Neural progenitor cell (in vitro differentiated cells): ENCODE data around the gene C6orf141. TPM values are rescaled to one million over a fixed set of nuclear protein-coding genes. Genes with fewer than 3 reads are reported as not detected.

Experiments used
- DNase-seq: peaks from one replicate; pipeline ENCODE4 v3.0.0-alpha.2; 2016; ENCODE audit warnings: low spot score
- H2AFZ ChIP-seq: fragments of 200-600 bp; sonication (generic); replicated peaks from 2 replicates; pipeline ENCODE4 v1.6.1; 2016; ENCODE audit warnings: antibody characterized with exemption
- H3F3A ChIP-seq: fragments of 200-600 bp; sonication (generic); 2 replicates; pipeline ENCODE4 v1.6.1; 2016; ENCODE audit warnings: antibody characterized with exemption, low read depth
- H3K27ac ChIP-seq: fragments of 200-600 bp; sonication (generic); 2 replicates; pipeline ENCODE4 v1.5.1; 2016; ENCODE audit warnings: mild to moderate bottlenecking
- H3K27me3 ChIP-seq: fragments of 200-600 bp; sonication (generic); 2 replicates; pipeline ENCODE4 v1.6.1; 2016; ENCODE audit warnings: mild to moderate bottlenecking, moderate library complexity
- H3K36me3 ChIP-seq: fragments of 200-600 bp; sonication (generic); 2 replicates; pipeline ENCODE4 v1.5.1; 2016
- H3K4me1 ChIP-seq: fragments of 200-600 bp; sonication (generic); 2 replicates; pipeline ENCODE4 v1.6.1; 2016; ENCODE audit warnings: mixed run types
- H3K4me2 ChIP-seq: fragments of 200-600 bp; sonication (generic); 2 replicates; pipeline ENCODE4 v1.6.1; 2016
- H3K4me3 ChIP-seq: fragments of 200-600 bp; sonication (generic); 2 replicates; pipeline ENCODE4 v1.5.1; 2016
- H3K79me2 ChIP-seq: fragments of 200-600 bp; sonication (generic); 2 replicates; pipeline ENCODE4 v1.6.1; 2016; ENCODE audit warnings: low read depth
- H3K9ac ChIP-seq: fragments of 200-600 bp; sonication (generic); 2 replicates; pipeline ENCODE4 v1.6.1; 2016
- H3K9me3 ChIP-seq: fragments of 200-600 bp; sonication (generic); 2 replicates; pipeline ENCODE4 v1.5.1; 2016; ENCODE audit warnings: low read depth
- H4K20me1 ChIP-seq: fragments of 200-600 bp; sonication (generic); 2 replicates; pipeline ENCODE4 v1.6.1; 2016; ENCODE audit warnings: low read depth
- H3K27ac Mint-ChIP-seq: 3 replicates; pipeline ENCODE4 v1.8.0; 2021; ENCODE audit warnings: mixed read lengths
- H3K27me3 Mint-ChIP-seq: 2 replicates; pipeline ENCODE4 v1.8.0; 2022; ENCODE audit warnings: low read depth, mild to moderate bottlenecking, inconsistent platforms, moderate library complexity, mixed read lengths; ENCODE audit not compliant: insufficient read depth
- H3K36me3 Mint-ChIP-seq: 3 replicates; pipeline ENCODE4 v1.8.0; 2021; ENCODE audit warnings: mixed read lengths
- H3K4me1 Mint-ChIP-seq: 3 replicates; pipeline ENCODE4 v1.8.0; 2021; ENCODE audit warnings: mixed read lengths
- H3K4me3 Mint-ChIP-seq: 3 replicates; pipeline ENCODE4 v1.8.0; 2021; ENCODE audit warnings: mild to moderate bottlenecking, moderate library complexity, mixed read lengths
- H3K9me3 Mint-ChIP-seq: 3 replicates; pipeline ENCODE4 v1.8.0; 2020; ENCODE audit warnings: mixed read lengths
- EZH2 ChIP-seq: fragments of 200-600 bp; sonication (generic); IDR thresholded peaks from 2 replicates; pipeline ENCODE4 v1.6.1; 2017; ENCODE audit warnings: antibody characterized with exemption, mild to moderate bottlenecking, moderate library complexity
- EZH2phosphoT487 ChIP-seq: fragments of 200-600 bp; sonication (generic); IDR thresholded peaks from 2 replicates; pipeline ENCODE4 v1.6.1; 2017; ENCODE audit warnings: antibody characterized with exemption
- total RNA-seq: library from RNA; depleted of rRNA; stranded (reverse); fragments of >200 nt; gene quantifications from 2 replicates; pipeline ENCODE4 v1.2.3, GENCODE V29; 2015; ENCODE audit warnings: low replicate concordance
- TF ChIP-seq, protein P1 (sequence below): fragments of 200-600 bp; sonication (generic); IDR thresholded peaks from 2 replicates; pipeline ENCODE4 v1.5.1; 2017; ENCODE audit warnings: antibody characterized with exemption, mild to moderate bottlenecking

C6orf141 gene
- total RNA-seq, 1 donor from 2014 or later, result 87.2 TPM

DNA sequence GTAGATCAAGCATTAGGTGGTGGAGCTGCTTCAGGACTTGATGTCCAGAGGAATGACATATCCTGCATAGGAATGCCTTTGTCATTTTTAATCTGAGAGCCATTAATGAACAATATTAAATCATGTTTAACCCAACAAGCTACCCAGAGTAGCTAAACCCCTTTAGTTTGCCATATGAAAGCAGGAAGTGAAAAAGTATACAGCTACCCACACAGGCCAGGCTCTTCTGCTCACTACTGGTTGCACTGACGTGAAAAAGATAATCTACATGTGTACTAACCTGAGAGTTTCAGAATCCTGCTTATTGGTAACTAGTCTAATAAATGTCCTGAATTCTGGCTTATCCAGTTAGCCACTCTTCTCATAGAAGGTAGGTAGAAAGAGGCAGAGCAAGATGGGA lies 30.8 kb upstream of the C6orf141 start:
- Mint-ChIP-seq H3K4me1 (no peaks in the 10 kb centered on the region), H3K36me3 (no peaks in the 10 kb centered on the region)

DNA sequence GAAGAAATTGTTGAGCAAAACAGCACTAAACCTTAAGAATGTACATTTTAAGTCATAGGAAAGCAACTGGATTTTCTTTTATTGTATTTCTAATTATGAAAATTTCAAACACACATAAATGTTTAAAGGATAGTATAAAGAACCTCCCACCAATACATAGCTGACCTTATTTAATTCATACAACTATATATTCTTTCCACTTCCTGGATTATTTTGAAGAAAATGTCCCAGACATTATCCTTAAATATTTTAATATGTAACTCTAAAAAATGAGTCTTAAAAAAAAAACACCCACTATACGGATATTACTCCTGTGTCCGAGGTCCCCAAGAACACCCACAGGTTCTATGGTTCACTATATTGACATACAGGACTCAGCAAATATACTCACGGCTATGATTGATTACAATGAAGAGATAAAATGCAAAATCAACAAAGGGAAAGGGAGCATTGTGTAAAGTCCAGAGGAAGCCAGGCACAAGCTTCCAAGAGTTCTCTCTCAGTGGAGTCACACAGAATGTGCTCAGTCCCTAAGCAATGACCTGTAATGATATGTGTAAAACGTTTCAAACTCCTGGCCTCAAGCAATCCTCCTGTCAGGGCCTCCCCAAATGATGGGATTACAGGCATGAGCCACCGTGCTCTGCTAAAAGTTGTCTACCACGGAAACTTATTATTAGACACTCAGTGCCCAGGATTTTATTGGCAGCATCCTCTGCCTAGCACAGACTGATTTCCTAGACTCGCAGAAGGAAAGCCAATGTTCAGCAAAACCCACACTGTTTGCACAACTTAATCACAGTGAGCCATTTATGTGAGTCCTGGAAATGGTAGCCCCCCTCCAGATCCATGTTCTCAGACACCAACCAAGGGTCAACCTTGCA lies 27.5 kb upstream of the C6orf141 start:
- H3K4me2 ChIP-seq, result no peak overlapping the region
- no peaks in the 10 kb centered on the region for H3K36me3 ChIP-seq
- H3K36me3 Mint-ChIP-seq, result no peaks in the 10 kb centered on the region
- H3K4me3 Mint-ChIP-seq, result no peak overlapping the region
- H3K9ac ChIP-seq, result no peak overlapping the region
- no peak overlapping the region for H3K4me3 ChIP-seq
- H3K27ac Mint-ChIP-seq, result no peak overlapping the region
- H4K20me1 ChIP-seq, result no peaks in the 10 kb centered on the region
- H3F3A ChIP-seq, result no peaks in the 10 kb centered on the region
- DNase-seq, result no peak
- TF ChIP-seq EZH2phosphoT487, result no peak
- no peak for TF ChIP-seq EZH2
- TF ChIP-seq, protein P1, sequence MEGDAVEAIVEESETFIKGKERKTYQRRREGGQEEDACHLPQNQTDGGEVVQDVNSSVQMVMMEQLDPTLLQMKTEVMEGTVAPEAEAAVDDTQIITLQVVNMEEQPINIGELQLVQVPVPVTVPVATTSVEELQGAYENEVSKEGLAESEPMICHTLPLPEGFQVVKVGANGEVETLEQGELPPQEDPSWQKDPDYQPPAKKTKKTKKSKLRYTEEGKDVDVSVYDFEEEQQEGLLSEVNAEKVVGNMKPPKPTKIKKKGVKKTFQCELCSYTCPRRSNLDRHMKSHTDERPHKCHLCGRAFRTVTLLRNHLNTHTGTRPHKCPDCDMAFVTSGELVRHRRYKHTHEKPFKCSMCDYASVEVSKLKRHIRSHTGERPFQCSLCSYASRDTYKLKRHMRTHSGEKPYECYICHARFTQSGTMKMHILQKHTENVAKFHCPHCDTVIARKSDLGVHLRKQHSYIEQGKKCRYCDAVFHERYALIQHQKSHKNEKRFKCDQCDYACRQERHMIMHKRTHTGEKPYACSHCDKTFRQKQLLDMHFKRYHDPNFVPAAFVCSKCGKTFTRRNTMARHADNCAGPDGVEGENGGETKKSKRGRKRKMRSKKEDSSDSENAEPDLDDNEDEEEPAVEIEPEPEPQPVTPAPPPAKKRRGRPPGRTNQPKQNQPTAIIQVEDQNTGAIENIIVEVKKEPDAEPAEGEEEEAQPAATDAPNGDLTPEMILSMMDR, result no peak
- no peaks in the 10 kb centered on the region for H3K9me3 Mint-ChIP-seq
- no peak overlapping the region for H3K27ac ChIP-seq
- no peaks in the 10 kb centered on the region for H3K27me3 Mint-ChIP-seq
- H3K9me3 ChIP-seq, result no peaks in the 10 kb centered on the region
- no peaks in the 10 kb centered on the region for H3K4me1 Mint-ChIP-seq
- no peaks in the 10 kb centered on the region for H3K4me1 ChIP-seq
- H2AFZ ChIP-seq, result no peak overlapping the region
- no peaks in the 10 kb centered on the region for H3K79me2 ChIP-seq
- H3K27me3 ChIP-seq, result no peaks in the 10 kb centered on the region

More for the DNA sequence above, 30.8 kb upstream of the C6orf141 start:
- H3K27me3 ChIP-seq, result no peaks in the 10 kb centered on the region
- no peaks in the 10 kb centered on the region for H3K79me2 ChIP-seq
- H3K27ac Mint-ChIP-seq, result no peak overlapping the region
- no peaks in the 10 kb centered on the region for H3K27me3 Mint-ChIP-seq
- H3K4me3 Mint-ChIP-seq, result no peak overlapping the region
- H2AFZ ChIP-seq, result no peak overlapping the region
- no peak overlapping the region for H3K27ac ChIP-seq
- no peak for DNase-seq
- no peaks in the 10 kb centered on the region for H3K9me3 Mint-ChIP-seq
- no peaks in the 10 kb centered on the region for H4K20me1 ChIP-seq
- no peak overlapping the region for H3K4me2 ChIP-seq
- no peaks in the 10 kb centered on the region for H3K36me3 ChIP-seq
- TF ChIP-seq EZH2phosphoT487 (no peak), EZH2 (no peak)
- TF ChIP-seq, protein P1, result no peak
- H3K4me3 ChIP-seq, result no peak overlapping the region
- H3K9me3 ChIP-seq, result no peaks in the 10 kb centered on the region
- no peak overlapping the region for H3K9ac ChIP-seq
- H3K4me1 ChIP-seq, result no peaks in the 10 kb centered on the region
- H3F3A ChIP-seq, result no peaks in the 10 kb centered on the region

DNA sequence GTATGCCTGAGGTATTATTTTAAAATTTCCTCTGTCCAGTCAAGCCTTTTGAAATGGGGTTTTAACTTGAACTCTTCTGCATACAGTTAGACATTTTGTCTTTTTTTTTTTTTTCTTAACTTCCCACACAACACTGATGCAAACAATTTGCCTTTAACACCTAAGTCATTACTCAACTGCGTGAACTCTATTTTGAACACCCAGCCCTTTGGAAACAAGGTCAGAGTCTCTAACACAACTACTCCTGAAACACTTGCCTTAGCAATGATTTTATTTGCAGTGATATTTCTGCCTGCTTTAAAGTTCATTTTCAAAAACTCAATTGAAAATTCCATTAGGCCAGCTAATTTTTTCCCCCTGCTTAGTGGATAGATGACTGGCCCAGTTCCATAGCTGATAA lies 26.6 kb upstream of the C6orf141 start:
- no peak for TF ChIP-seq EZH2phosphoT487
- TF ChIP-seq EZH2, result no peak
- TF ChIP-seq, protein P1, result no peak
- no peak for DNase-seq
- Histone ChIP-seq H3K4me1 (no peaks in the 10 kb centered on the region), H3K4me3 (no peak overlapping the region), H3K79me2 (no peaks in the 10 kb centered on the region), H3K4me2 (no peak overlapping the region), H3K27me3 (no peaks in the 10 kb centered on the region), H4K20me1 (no peaks in the 10 kb centered on the region), H2AFZ (no peak overlapping the region), H3K9ac (no peak overlapping the region), H3K9me3 (no peaks in the 10 kb centered on the region), H3K36me3 (no peaks in the 10 kb centered on the region), H3F3A (no peaks in the 10 kb centered on the region), H3K27ac (no peak overlapping the region)
- no peaks in the 10 kb centered on the region for H3K27me3 Mint-ChIP-seq
- H3K36me3 Mint-ChIP-seq, result no peaks in the 10 kb centered on the region
- no peak overlapping the region for H3K4me3 Mint-ChIP-seq
- no peaks in the 10 kb centered on the region for H3K9me3 Mint-ChIP-seq
- no peak overlapping the region for H3K27ac Mint-ChIP-seq
- H3K4me1 Mint-ChIP-seq, result no peaks in the 10 kb centered on the region
